Measurements from ENCODE around the gene AK2.

The AK2 gene

DNA sequence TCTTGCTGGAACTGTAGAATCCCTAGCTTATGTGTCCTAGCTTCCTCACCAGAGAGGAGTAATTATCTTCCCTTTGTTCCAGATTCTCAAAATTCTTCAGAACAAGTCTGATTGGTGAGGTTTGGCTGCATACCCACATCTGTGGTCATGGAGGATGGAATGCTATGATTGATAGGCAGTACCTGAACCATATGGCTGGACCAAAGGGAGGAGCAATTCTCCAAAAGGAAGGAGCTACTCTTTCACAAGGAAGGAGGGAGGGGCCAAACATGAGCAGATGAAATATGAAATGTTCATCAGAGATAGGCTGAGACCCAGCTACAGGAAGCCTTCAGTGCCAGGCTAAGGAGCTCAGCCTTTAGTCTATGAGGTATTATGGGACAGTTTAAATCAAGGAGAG is 67.1 kb downstream of the AK2 start:
- no peak for DNase-seq

- DNase-seq, result peak; percentile 60
Measured at GRCh38 chr1:32967888-32968568, 68.7 kb downstream of the AK2 start.

GRCh38 chr1:32966900-32967299 is 69.8 kb downstream of the AK2 start:
- DNase-seq, result no peak

- no peak for DNase-seq
Measured at GRCh38 chr1:32965251-32965747, 71.4 kb downstream of the AK2 start.

GRCh38 chr1:32964461-32965250 is 72.0 kb downstream of the AK2 start, which contains the start of gene RNF19B:
Gene RNF19B (minus strand): TSS chr1:32964809. CDS start chr1:32964685, 124 bp downstream.
- DNase-seq, result peak; percentile 92

- peak; percentile 13 for DNase-seq
Measured at GRCh38 chr1:32963746-32964460, 72.8 kb downstream of the AK2 start.

GRCh38 chr1:32962248-32962896 is 74.3 kb downstream of the AK2 start:
- DNase-seq, result peak; percentile 29

DNA sequence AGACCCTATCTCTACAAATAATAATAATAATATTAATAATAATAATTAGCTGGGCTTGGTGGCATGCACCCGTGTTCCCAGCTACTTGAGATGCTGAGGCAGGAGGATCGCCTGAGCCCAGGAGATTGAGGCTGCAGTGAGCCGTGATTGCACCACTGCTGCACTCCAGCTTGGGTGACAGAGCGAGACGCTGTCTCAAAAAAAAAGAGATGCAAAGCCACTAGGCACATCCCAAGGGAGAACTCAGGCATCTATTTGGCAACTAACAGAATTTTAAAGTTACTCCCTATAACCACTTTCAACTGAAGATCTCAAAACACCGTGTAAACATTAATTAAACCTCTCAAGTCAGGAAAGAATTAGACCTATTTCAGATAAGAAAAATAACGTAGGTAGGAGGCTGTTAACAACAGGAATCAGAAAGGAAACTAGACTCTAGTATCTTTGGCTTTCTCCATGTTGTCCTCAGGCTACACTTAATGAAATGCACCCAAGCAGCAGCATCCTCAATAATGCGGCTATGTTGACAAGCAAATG is 75.8 kb downstream of the AK2 start:
- DNase-seq, result no peak

DNA sequence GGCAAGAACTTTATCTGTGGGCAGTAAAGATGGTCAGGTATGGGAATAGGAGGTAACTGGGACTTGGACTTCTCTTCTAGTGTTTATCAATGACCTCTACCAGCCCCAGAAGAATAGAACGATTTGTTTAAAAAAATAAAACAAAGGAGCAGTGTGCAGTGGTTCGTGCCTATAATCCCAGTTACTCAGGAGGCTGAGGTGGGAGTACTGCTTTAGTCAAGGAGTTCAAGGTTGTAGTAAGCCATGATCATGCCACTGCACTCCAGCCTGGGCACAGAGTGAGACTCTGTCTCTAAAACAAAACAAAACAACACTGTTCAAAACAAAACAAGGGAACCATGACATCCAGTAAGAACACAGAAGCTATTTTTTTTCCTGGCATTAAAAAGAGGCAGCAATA is 76.3 kb downstream of the AK2 start:
- no peak for DNase-seq

DNA sequence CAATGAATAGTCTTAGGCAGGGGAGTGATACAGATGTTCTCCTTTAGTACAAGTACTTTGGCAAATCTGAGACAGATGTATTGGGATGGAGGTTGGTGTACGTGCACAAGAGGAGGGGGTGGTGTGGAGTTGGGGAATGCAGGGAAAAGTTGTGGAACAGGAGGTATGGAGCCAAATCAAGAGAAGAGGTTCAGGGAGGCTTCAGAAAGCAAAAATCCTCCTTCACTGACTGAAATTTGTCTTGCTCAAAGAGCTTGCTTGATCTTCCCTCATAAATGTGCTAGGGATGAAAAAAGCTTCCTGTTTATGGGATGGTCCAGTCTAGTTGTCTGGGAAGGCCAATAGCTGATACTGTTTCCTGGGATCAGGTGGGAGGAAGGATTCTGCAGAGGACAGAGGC is 77.9 kb downstream of the AK2 start:
- no peak for DNase-seq
